Mucosa of stomach (tissue), 1 donor: ENCODE results near the gene SAMD13.

Experiments used
- H3K27me3 ChIP-seq: one replicate; pipeline ENCODE4 v1.7.0; 2013; ENCODE audit warnings: mild to moderate bottlenecking, low read length; ENCODE audit not compliant: control insufficient read depth, insufficient read depth
- H3K36me3 ChIP-seq: one replicate; pipeline ENCODE4 v1.7.0; 2013; ENCODE audit warnings: low read length; ENCODE audit not compliant: control insufficient read depth, insufficient read depth
- H3K4me1 ChIP-seq: one replicate; pipeline ENCODE4 v1.7.0; 2013; ENCODE audit warnings: mild to moderate bottlenecking, low read length; ENCODE audit not compliant: control insufficient read depth, insufficient read depth
- H3K4me3 ChIP-seq: one replicate; pipeline ENCODE4 v1.7.0; 2013; ENCODE audit warnings: low read length
- H3K9ac ChIP-seq: one replicate; pipeline ENCODE4 v1.7.0; 2013; ENCODE audit warnings: mild to moderate bottlenecking, low read length, moderate library complexity
- H3K9me3 ChIP-seq: one replicate; pipeline ENCODE4 v1.7.0; 2013; ENCODE audit warnings: mild to moderate bottlenecking, low read length, moderate library complexity; ENCODE audit not compliant: control insufficient read depth
- donor health status: Pancreatic carcinoma.

The SAMD13 gene

GRCh38 chr1:84301004-84301784, at the start of gene SAMD13:
Gene SAMD13 (plus strand): TSS chr1:84301708. CDS start chr1:84303235, 1,527 bp downstream.
- Histone ChIP-seq H3K36me3 (no peaks in the 10 kb centered on the region), H3K4me3 (peak within 1 kb of the TSS; percentile 9), H3K9me3 (no peaks in the 10 kb centered on the region), H3K4me1 (peaks cover 27% of the 10 kb centered on the region), H3K9ac (peak within 1 kb of the TSS; percentile 64), H3K27me3 (no peaks in the 10 kb centered on the region)

- Histone ChIP-seq H3K9ac (no peak overlapping the region), H3K36me3 (no peaks in the 10 kb centered on the region), H3K4me1 (peaks cover 29% of the 10 kb centered on the region), H3K9me3 (no peaks in the 10 kb centered on the region), H3K4me3 (no peak overlapping the region), H3K27me3 (no peaks in the 10 kb centered on the region)
These were observed 48.5 kb upstream of the SAMD13 start for GRCh38 chr1:84253036-84253435.

- H3K36me3 ChIP-seq = no peaks in the 10 kb centered on the region
- H3K4me3 ChIP-seq = no peak overlapping the region
- no peak overlapping the region for H3K9ac ChIP-seq
- no peaks in the 10 kb centered on the region for H3K9me3 ChIP-seq
- H3K27me3 ChIP-seq = no peaks in the 10 kb centered on the region
- H3K4me1 ChIP-seq = peaks cover 29% of the 10 kb centered on the region
These were observed 47.6 kb upstream of the SAMD13 start for GRCh38 chr1:84253891-84254290.

GRCh38 chr1:84254703-84255238, 46.7 kb upstream of the SAMD13 start:
- Histone ChIP-seq H3K36me3 (no peaks in the 10 kb centered on the region), H3K27me3 (no peaks in the 10 kb centered on the region), H3K4me1 (peaks cover 32% of the 10 kb centered on the region), H3K4me3 (no peak overlapping the region), H3K9ac (no peak overlapping the region), H3K9me3 (no peaks in the 10 kb centered on the region)

GRCh38 chr1:84255582-84255981, 45.9 kb upstream of the SAMD13 start:
- Histone ChIP-seq H3K9me3 (no peaks in the 10 kb centered on the region), H3K27me3 (no peaks in the 10 kb centered on the region), H3K9ac (no peak overlapping the region), H3K4me1 (peaks cover 39% of the 10 kb centered on the region), H3K4me3 (no peak overlapping the region), H3K36me3 (no peaks in the 10 kb centered on the region)

GRCh38 chr1:84257617-84258016, 43.9 kb upstream of the SAMD13 start:
- no peaks in the 10 kb centered on the region for H3K9me3 ChIP-seq
- H3K9ac ChIP-seq = no peak overlapping the region
- peaks cover 48% of the 10 kb centered on the region for H3K4me1 ChIP-seq
- no peaks in the 10 kb centered on the region for H3K27me3 ChIP-seq
- no peaks in the 10 kb centered on the region for H3K36me3 ChIP-seq
- H3K4me3 ChIP-seq = no peak overlapping the region

- no peak overlapping the region for H3K9ac ChIP-seq
- H3K9me3 ChIP-seq = no peaks in the 10 kb centered on the region
- H3K27me3 ChIP-seq = no peaks in the 10 kb centered on the region
- H3K4me1 ChIP-seq = peaks cover 40% of the 10 kb centered on the region
- H3K4me3 ChIP-seq = no peak overlapping the region
- no peaks in the 10 kb centered on the region for H3K36me3 ChIP-seq
These were observed 42.1 kb upstream of the SAMD13 start for GRCh38 chr1:84259376-84259775.

GRCh38 chr1:84259989-84260388, 41.5 kb upstream of the SAMD13 start:
- H3K27me3 ChIP-seq = no peaks in the 10 kb centered on the region

GRCh38 chr1:84260852-84261518, 40.5 kb upstream of the SAMD13 start:
- Histone ChIP-seq H3K4me1 (peaks cover 29% of the 10 kb centered on the region), H3K36me3 (no peaks in the 10 kb centered on the region)

More at GRCh38 chr1:84259989-84260388, 41.5 kb upstream of the SAMD13 start:
- peaks cover 33% of the 10 kb centered on the region for H3K4me1 ChIP-seq
- no peaks in the 10 kb centered on the region for H3K36me3 ChIP-seq
- no peak overlapping the region for H3K9ac ChIP-seq
- no peak overlapping the region for H3K4me3 ChIP-seq
- no peaks in the 10 kb centered on the region for H3K9me3 ChIP-seq

GRCh38 chr1:84264961-84265360, 36.5 kb upstream of the SAMD13 start:
- H3K4me1 ChIP-seq = peaks cover 47% of the 10 kb centered on the region
- H3K27me3 ChIP-seq = no peaks in the 10 kb centered on the region
- H3K9ac ChIP-seq = no peak overlapping the region
- H3K36me3 ChIP-seq = no peaks in the 10 kb centered on the region
- H3K9me3 ChIP-seq = no peaks in the 10 kb centered on the region
- H3K4me3 ChIP-seq = no peak overlapping the region

More at GRCh38 chr1:84260852-84261518, 40.5 kb upstream of the SAMD13 start:
- no peaks in the 10 kb centered on the region for H3K9me3 ChIP-seq
- no peak overlapping the region for H3K9ac ChIP-seq
- H3K27me3 ChIP-seq = no peaks in the 10 kb centered on the region
- H3K4me3 ChIP-seq = no peak overlapping the region

GRCh38 chr1:84265867-84266266, 35.6 kb upstream of the SAMD13 start:
- Histone ChIP-seq H3K36me3 (no peaks in the 10 kb centered on the region), H3K4me1 (peaks cover 40% of the 10 kb centered on the region), H3K27me3 (no peaks in the 10 kb centered on the region), H3K9ac (no peak overlapping the region), H3K9me3 (no peaks in the 10 kb centered on the region), H3K4me3 (no peak overlapping the region)

- no peaks in the 10 kb centered on the region for H3K9me3 ChIP-seq
- no peaks in the 10 kb centered on the region for H3K36me3 ChIP-seq
- H3K4me3 ChIP-seq = no peak overlapping the region
- H3K27me3 ChIP-seq = no peaks in the 10 kb centered on the region
- H3K9ac ChIP-seq = no peak overlapping the region
- peaks cover 43% of the 10 kb centered on the region for H3K4me1 ChIP-seq
These were observed 34.8 kb upstream of the SAMD13 start for GRCh38 chr1:84266748-84267147.
